Suppressor macrophage treated with lipopolysaccharide for 4 hours (primary cell): Measurements from ENCODE around the gene IFITM2.
"Not testable (repeated sequence)": the region's sequence is repeated elsewhere in the genome, so short reads cannot be mapped to it uniquely, and the experiment has no call there.

Source experiments
- DNase-seq: peaks from one replicate; pipeline ENCODE4 v3.0.0-alpha.2; 2020

IFITM2 gene

GRCh38 chr11:327581-327923 lies 19.9 kb downstream of the IFITM2 start:
- no peak for DNase-seq

GRCh38 chr11:328012-328411 lies 20.4 kb downstream of the IFITM2 start:
- no peak for DNase-seq

- not testable (repeated sequence) for DNase-seq
Observed at GRCh38 chr11:328516-329100, 21.0 kb downstream of the IFITM2 start.

- no peak for DNase-seq
Observed at GRCh38 chr11:329886-330253, 22.3 kb downstream of the IFITM2 start.

- no peak for DNase-seq
Observed at GRCh38 chr11:330307-330693, 22.7 kb downstream of the IFITM2 start.

- no peak for DNase-seq
Observed at GRCh38 chr11:330694-331357, 23.2 kb downstream of the IFITM2 start.

- peak; percentile 9 for DNase-seq
Observed at GRCh38 chr11:331358-332060, 23.9 kb downstream of the IFITM2 start.

GRCh38 chr11:332651-333480 lies 25.2 kb downstream of the IFITM2 start:
- DNase-seq = no peak

- not testable (repeated sequence) for DNase-seq
Observed at GRCh38 chr11:333616-334263, 26.1 kb downstream of the IFITM2 start.

- DNase-seq = no peak
Observed at GRCh38 chr11:334264-334994, 26.8 kb downstream of the IFITM2 start.

- peak; percentile 54 for DNase-seq
Observed at GRCh38 chr11:335779-336658, 28.4 kb downstream of the IFITM2 start.

GRCh38 chr11:336659-337198 lies 29.1 kb downstream of the IFITM2 start:
- DNase-seq = no peak

- DNase-seq = no peak
Observed at GRCh38 chr11:337711-338110, 30.1 kb downstream of the IFITM2 start.

- no peak for DNase-seq
Observed at GRCh38 chr11:339963-340362, 32.3 kb downstream of the IFITM2 start.

- no peak for DNase-seq
Observed at GRCh38 chr11:340539-341512, 33.2 kb downstream of the IFITM2 start.

- no peak for DNase-seq
Observed at GRCh38 chr11:342328-342727, 34.7 kb downstream of the IFITM2 start.

- DNase-seq = no peak
Observed at GRCh38 chr11:344836-345578, 37.4 kb downstream of the IFITM2 start.

- DNase-seq = no peak
Observed at GRCh38 chr11:346529-346928, 38.9 kb downstream of the IFITM2 start.
